Upper lobe of right lung (tissue), 1 donor: Measurements from ENCODE around the gene TCF12. TPM values are rescaled to one million over a fixed set of nuclear protein-coding genes. Genes with fewer than 3 reads are reported as not detected.

Experiments
- ATAC-seq: fragments of 200-7000 bp; cut with Tn5 transposase; one replicate; pipeline ENCODE4 v1.9.1; 2020; ENCODE audit warnings: mild to moderate bottlenecking, moderate library complexity
- DNase-seq: peaks from one replicate; pipeline ENCODE4 v3.0.0-alpha.2; 2020
- H3K27ac ChIP-seq: fragments of 200-600 bp; one replicate; pipeline ENCODE4 v1.8.0; 2022
- H3K27me3 ChIP-seq: fragments of 200-600 bp; one replicate; pipeline ENCODE4 v1.8.0; 2022; ENCODE audit warnings: mild to moderate bottlenecking
- H3K36me3 ChIP-seq: fragments of 200-600 bp; one replicate; pipeline ENCODE4 v1.8.0; 2022
- H3K4me1 ChIP-seq: fragments of 200-600 bp; one replicate; pipeline ENCODE4 v1.8.0; 2022
- H3K4me3 ChIP-seq: fragments of 200-600 bp; one replicate; pipeline ENCODE4 v1.8.0; 2022; ENCODE audit warnings: mild to moderate bottlenecking
- H3K9me3 ChIP-seq: fragments of 200-600 bp; one replicate; pipeline ENCODE4 v1.8.0; 2022
- CTCF ChIP-seq: fragments of 200-600 bp; IDR thresholded peaks from one replicate; pipeline ENCODE4 v1.8.0; 2022; ENCODE audit warnings: antibody characterized with exemption
- intact Hi-C: fragments of 100-400 bp; cut with DNase I; formaldehyde crosslinking; loops from one replicate; pipeline ENCODE4 v1.11.0; 2022
- total RNA-seq: library from RNA; stranded (reverse); fragmentation: NEBNext Ultra II Directional; extraction: Animal tissue kit (Norgen Biotek cat#: 25700); gene quantifications from one replicate; pipeline ENCODE4 v1.2.1, GENCODE V29; 2021
- donor health status: DM: no; HTN: yes; CAD: no; lungs with severe emphysema.

Gene TCF12
- total RNA-seq, 1 donor from 2014 or later = 103 TPM

GRCh38 chr15:56971571-56971970 lies 53.1 kb downstream of the TCF12 start:
- no peak overlapping the region for H3K27ac ChIP-seq
- ATAC-seq (no peak), DNase-seq (no peak)
- H3K9me3 ChIP-seq = no peaks in the 10 kb centered on the region
- intact Hi-C loops = no loop called here
- H3K36me3 ChIP-seq = no peaks in the 10 kb centered on the region
- H3K4me3 ChIP-seq = no peak overlapping the region
- H3K27me3 ChIP-seq = no peaks in the 10 kb centered on the region
- no peaks in the 10 kb centered on the region for H3K4me1 ChIP-seq
- no peak for TF ChIP-seq CTCF

- H3K27ac ChIP-seq = no peak overlapping the region
- intact Hi-C loops = no loop called here
- ATAC-seq (no peak), DNase-seq (no peak)
- no peaks in the 10 kb centered on the region for H3K9me3 ChIP-seq
- no peak for TF ChIP-seq CTCF
- H3K36me3 ChIP-seq = no peaks in the 10 kb centered on the region
- H3K4me3 ChIP-seq = no peak overlapping the region
- no peaks in the 10 kb centered on the region for H3K27me3 ChIP-seq
- H3K4me1 ChIP-seq = no peaks in the 10 kb centered on the region
These were observed 53.6 kb downstream of the TCF12 start for GRCh38 chr15:56972016-56972415.

GRCh38 chr15:56972426-56972825 lies 54.0 kb downstream of the TCF12 start:
- Histone ChIP-seq H3K27me3 (no peaks in the 10 kb centered on the region), H3K9me3 (no peaks in the 10 kb centered on the region), H3K4me3 (no peak overlapping the region), H3K4me1 (no peaks in the 10 kb centered on the region), H3K27ac (no peak overlapping the region), H3K36me3 (no peaks in the 10 kb centered on the region)
- TF ChIP-seq CTCF = no peak
- intact Hi-C loops = no loop called here
- ATAC-seq (no peak), DNase-seq (no peak)

GRCh38 chr15:56973463-56973862 lies 55.0 kb downstream of the TCF12 start:
- no peak for TF ChIP-seq CTCF
- intact Hi-C loops = no loop called here
- no peak for DNase-seq
- H3K36me3 ChIP-seq = no peaks in the 10 kb centered on the region
- no peaks in the 10 kb centered on the region for H3K4me1 ChIP-seq
- no peaks in the 10 kb centered on the region for H3K9me3 ChIP-seq
- no peak overlapping the region for H3K4me3 ChIP-seq
- ATAC-seq = no peak
- no peaks in the 10 kb centered on the region for H3K27me3 ChIP-seq
- H3K27ac ChIP-seq = no peak overlapping the region

- no peak overlapping the region for H3K27ac ChIP-seq
- H3K36me3 ChIP-seq = no peaks in the 10 kb centered on the region
- H3K9me3 ChIP-seq = no peaks in the 10 kb centered on the region
- DNase-seq (no peak), ATAC-seq (no peak)
- H3K27me3 ChIP-seq = no peaks in the 10 kb centered on the region
- intact Hi-C loops = no loop called here
- no peak for TF ChIP-seq CTCF
- no peaks in the 10 kb centered on the region for H3K4me1 ChIP-seq
- H3K4me3 ChIP-seq = no peak overlapping the region
These were observed 58.8 kb downstream of the TCF12 start for GRCh38 chr15:56977232-56977631.
